A549 (cell line): ENCODE data around the gene KRT14. TPM values are rescaled to one million over a fixed set of nuclear protein-coding genes. Genes with fewer than 3 reads are reported as not detected.
"Not testable (repeated sequence)": the region's sequence is repeated elsewhere in the genome, so short reads cannot be mapped to it uniquely, and the experiment has no call there.

Experiments used
- ATAC-seq, 2 experiments: fragments of 200-7000 bp in 1 of 2; fragments of >200 bp in 1 of 2; cut with Nextera tagmentation in 1 of 2; cut with Tn5 transposase in 1 of 2; 3 replicates each; pipeline versions ENCODE4 v1.8.0 to v1.9.1; 2018 to 2020; ENCODE audit warnings: mild to moderate bottlenecking in 1 of 2, moderate library complexity in 1 of 2
- CTCF ChIA-PET: fragments of 300-600 bp; sonication (Branson Sonifier 250); formaldehyde crosslinking; extraction: SDS; loops from one replicate; lab custom pipeline; 2021; ENCODE audit warnings: antibody characterized with exemption, inconsistent platforms; lab: Yijun Ruan, JAX
- POLR2A ChIA-PET: fragments of 350-600 bp; formaldehyde crosslinking; extraction: SDS; loops from one replicate; lab custom pipeline; 2021; ENCODE audit warnings: antibody characterized with exemption, inconsistent platforms; lab: Yijun Ruan, JAX
- DNase-seq, 2 experiments: peaks; one replicate each; pipeline versions ENCODE4 v3.0.0 to v3.0.0-alpha.2; 2011 to 2016; ENCODE audit warnings: low read depth in 1 of 2, low spot score in 1 of 2
- FAIRE-seq: peaks from 2 replicates; lab custom pipeline; 2011; peaks lifted over from hg19 to GRCh38; lab: Jason Lieb, UNC
- H3K27ac ChIP-seq, 2 experiments: fragments of >200 bp; sonication (Bioruptor Twin); formaldehyde crosslinking; 3 replicates each; pipeline ENCODE4 v1.5.1; 2016 to 2017
- H3K4me1 ChIP-seq: fragments of >200 bp; sonication (Bioruptor Twin); formaldehyde crosslinking; 3 replicates; pipeline ENCODE4 v1.6.1; 2016
- H3K4me2 ChIP-seq: fragments of >200 bp; sonication (Bioruptor Twin); formaldehyde crosslinking; 3 replicates; pipeline ENCODE4 v1.6.1; 2016
- H3K4me3 ChIP-seq: fragments of >200 bp; sonication (Bioruptor Twin); formaldehyde crosslinking; 3 replicates; pipeline ENCODE4 v1.5.1; 2016
- H3K9me3 ChIP-seq: fragments of >200 bp; sonication (Bioruptor Twin); formaldehyde crosslinking; 3 replicates; pipeline ENCODE4 v1.6.1; 2016
- EHF ChIP-seq: fragments of 250-450 bp; sonication (Bioruptor Pico); IDR thresholded peaks from 2 replicates; pipeline ENCODE4 v1.5.0; 2020; ENCODE audit warnings: mild to moderate bottlenecking
- FOXS1 ChIP-seq: fragments of 250-450 bp; sonication (Bioruptor Pico); IDR thresholded peaks from 2 replicates; pipeline ENCODE4 v1.5.0; 2020; ENCODE audit warnings: mild to moderate bottlenecking, moderate library complexity
- HOXA7 ChIP-seq: fragments of 250-450 bp; sonication (Bioruptor Pico); IDR thresholded peaks from 2 replicates; pipeline ENCODE4 v1.5.0; 2020; ENCODE audit warnings: mild to moderate bottlenecking, moderate library complexity
- JUN ChIP-seq, 2 experiments: fragments of >200 bp; sonication (Bioruptor Twin); formaldehyde crosslinking; IDR thresholded peaks; 2 replicates in 1 of 2; 3 replicates in 1 of 2; pipeline ENCODE4 v1.6.1; 2016 to 2017
- KDM1A ChIP-seq: fragments of 200-600 bp; sonication (generic); IDR thresholded peaks from 2 replicates; pipeline ENCODE4 v1.6.1; 2016; ENCODE audit warnings: low read depth, mild to moderate bottlenecking
- MAFK ChIP-seq: fragments of 450-650 bp; IDR thresholded peaks from 2 replicates; pipeline ENCODE4 v1.6.1; 2014; ENCODE audit not compliant: partially characterized antibody
- MYC ChIP-seq: IDR thresholded peaks from 2 replicates; pipeline ENCODE4 v1.6.1; 2012; ENCODE audit warnings: mild to moderate bottlenecking, inconsistent platforms, low read length, improper control_type of control experiment, borderline replicate concordance
- NR3C1 ChIP-seq: fragments of >200 bp; sonication (Bioruptor Twin); formaldehyde crosslinking; IDR thresholded peaks from 3 replicates; pipeline ENCODE4 v1.6.1; 2017
- TP53 ChIP-seq: fragments of 250-450 bp; sonication (Bioruptor Pico); IDR thresholded peaks from 2 replicates; pipeline ENCODE4 v1.5.0; 2021; ENCODE audit warnings: mild to moderate bottlenecking, moderate library complexity
- ZFP36 ChIP-seq: fragments of 450-650 bp; IDR thresholded peaks from 2 replicates; pipeline ENCODE4 v1.6.1; 2014; ENCODE audit warnings: borderline replicate concordance; ENCODE audit not compliant: partially characterized antibody
- ZNF302 ChIP-seq: fragments of 250-450 bp; sonication (Bioruptor Pico); IDR thresholded peaks from 2 replicates; pipeline ENCODE4 v1.9.0; 2021; ENCODE audit warnings: inconsistent platforms, mild to moderate bottlenecking, moderate library complexity
- WGBS: methylation state at CpG from one replicate; pipeline ENCODE4 v1.1.6; 2017; ENCODE audit errors: missing lambda C conversion rate; 5-methylcytosine and 5-hydroxymethylcytosine counted together
- polyA plus RNA-seq, 4 experiments: library from polyadenylated mRNA; depleted of rRNA in 3 of 4; stranded (reverse); fragments of >200 nt; fragmentation: RNase III in 1 of 4; extraction: RNeasy Plus Mini Kit Qiagen cat#74134 plus additional on column Dnase treatment in 1 of 4; gene quantifications; 2 replicates in 3 of 4; 3 replicates in 1 of 4; pipeline ENCODE4 v1.2.3, GENCODE V29; 2011 to 2017
- TF ChIP-seq, protein P1 (sequence below): fragments of 200-600 bp; sonication (generic); IDR thresholded peaks from 2 replicates; pipeline ENCODE4 v1.6.1; 2016; ENCODE audit warnings: antibody characterized with exemption, mild to moderate bottlenecking, moderate library complexity
- TF ChIP-seq, protein P2 (sequence below): fragments of >200 bp; sonication (Bioruptor Twin); formaldehyde crosslinking; IDR thresholded peaks from 3 replicates; pipeline ENCODE4 v1.6.1; 2016
- TF ChIP-seq, protein P3 (sequence below): IDR thresholded peaks from 2 replicates; pipeline ENCODE4 v1.6.1; 2012
- TF ChIP-seq, protein P4 (sequence below): fragments of 150-350 bp; IDR thresholded peaks from 2 replicates; pipeline ENCODE4 v1.6.1; 2014; ENCODE audit warnings: low read depth, mild to moderate bottlenecking, low read length
- TF ChIP-seq, protein P5 (sequence below): fragments of 250-450 bp; sonication (Bioruptor Pico); IDR thresholded peaks from 2 replicates; pipeline ENCODE4 v1.5.0; 2021; ENCODE audit warnings: mild to moderate bottlenecking, moderate library complexity, borderline replicate concordance
- TF ChIP-seq, protein P6 (sequence below): fragments of 250-450 bp; sonication (Bioruptor Pico); IDR thresholded peaks from 2 replicates; pipeline ENCODE4 v1.5.0; 2020; ENCODE audit warnings: low read depth, mild to moderate bottlenecking, moderate library complexity

KRT14 gene
- polyA plus RNA-seq, 2 of the 4 experiments (the other 2 are of a cell fraction), result 0.04 to 0.10 TPM

DNA sequence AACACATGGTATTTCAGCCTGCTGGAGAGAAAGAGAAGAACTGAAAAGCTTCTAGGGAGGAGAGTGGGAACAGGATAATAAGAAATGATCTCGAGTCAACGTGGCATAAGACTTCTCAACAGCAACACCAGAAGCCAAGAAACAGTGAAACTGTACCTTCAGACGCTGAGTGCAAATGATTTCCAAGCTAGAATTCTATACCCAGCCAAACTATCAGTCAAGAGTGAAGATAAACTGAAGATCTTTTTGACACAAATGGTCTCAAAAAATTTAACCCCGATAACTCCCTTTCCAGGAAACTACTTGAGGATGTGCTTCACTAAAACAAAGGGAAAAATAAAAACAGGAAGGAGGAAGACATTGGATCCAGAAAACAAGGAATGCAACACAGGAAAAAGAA, 20.2 kb upstream of the KRT14 start:
- H3K27ac ChIP-seq, POLR2A ChIA-PET, H3K4me3 ChIP-seq, H3K4me1 ChIP-seq, H3K4me2 ChIP-seq, ATAC-seq, FAIRE-seq, DNase-seq: not testable (repeated sequence)
- 11% methylated on average over 4 of the region's 4 CpGs for WGBS
- TF ChIP-seq KDM1A, result peak; percentile 14; the same call in 1 of the 2 replicates
- H3K9me3 ChIP-seq, result peaks cover 23% of the 10 kb centered on the region
- CTCF ChIA-PET, result interaction anchor here (1.1 to 5.3 kb wide), 4 partner anchors 41 to 61 kb away, joined by 4 to 28 read pairs (median 8); no protein-coding TSS in a partner anchor

DNA sequence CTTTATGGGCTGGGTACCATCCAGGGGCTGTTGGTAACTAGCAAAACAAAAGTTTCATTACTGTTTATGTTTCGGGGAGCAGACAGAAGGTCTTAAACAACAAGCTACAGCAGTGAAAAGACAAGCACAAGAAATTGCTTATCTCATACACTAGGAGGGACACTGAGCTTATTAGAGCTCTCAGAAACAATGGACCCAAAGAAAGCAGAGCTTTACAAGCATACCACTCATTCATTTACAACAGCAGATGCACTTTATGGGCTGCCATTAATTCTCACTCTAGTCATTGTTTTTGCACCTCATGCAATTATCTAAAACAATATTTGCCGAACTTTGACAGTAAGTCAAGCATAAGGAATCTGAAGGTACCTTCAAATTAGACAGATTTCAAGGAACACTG, 15.8 kb upstream of the KRT14 start:
- TF ChIP-seq, protein P1, sequence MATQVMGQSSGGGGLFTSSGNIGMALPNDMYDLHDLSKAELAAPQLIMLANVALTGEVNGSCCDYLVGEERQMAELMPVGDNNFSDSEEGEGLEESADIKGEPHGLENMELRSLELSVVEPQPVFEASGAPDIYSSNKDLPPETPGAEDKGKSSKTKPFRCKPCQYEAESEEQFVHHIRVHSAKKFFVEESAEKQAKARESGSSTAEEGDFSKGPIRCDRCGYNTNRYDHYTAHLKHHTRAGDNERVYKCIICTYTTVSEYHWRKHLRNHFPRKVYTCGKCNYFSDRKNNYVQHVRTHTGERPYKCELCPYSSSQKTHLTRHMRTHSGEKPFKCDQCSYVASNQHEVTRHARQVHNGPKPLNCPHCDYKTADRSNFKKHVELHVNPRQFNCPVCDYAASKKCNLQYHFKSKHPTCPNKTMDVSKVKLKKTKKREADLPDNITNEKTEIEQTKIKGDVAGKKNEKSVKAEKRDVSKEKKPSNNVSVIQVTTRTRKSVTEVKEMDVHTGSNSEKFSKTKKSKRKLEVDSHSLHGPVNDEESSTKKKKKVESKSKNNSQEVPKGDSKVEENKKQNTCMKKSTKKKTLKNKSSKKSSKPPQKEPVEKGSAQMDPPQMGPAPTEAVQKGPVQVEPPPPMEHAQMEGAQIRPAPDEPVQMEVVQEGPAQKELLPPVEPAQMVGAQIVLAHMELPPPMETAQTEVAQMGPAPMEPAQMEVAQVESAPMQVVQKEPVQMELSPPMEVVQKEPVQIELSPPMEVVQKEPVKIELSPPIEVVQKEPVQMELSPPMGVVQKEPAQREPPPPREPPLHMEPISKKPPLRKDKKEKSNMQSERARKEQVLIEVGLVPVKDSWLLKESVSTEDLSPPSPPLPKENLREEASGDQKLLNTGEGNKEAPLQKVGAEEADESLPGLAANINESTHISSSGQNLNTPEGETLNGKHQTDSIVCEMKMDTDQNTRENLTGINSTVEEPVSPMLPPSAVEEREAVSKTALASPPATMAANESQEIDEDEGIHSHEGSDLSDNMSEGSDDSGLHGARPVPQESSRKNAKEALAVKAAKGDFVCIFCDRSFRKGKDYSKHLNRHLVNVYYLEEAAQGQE, result no peak
- H3K4me2 ChIP-seq, result no peak overlapping the region
- H3K27ac ChIP-seq, result no peak overlapping the region
- CTCF ChIA-PET, result interaction anchor here (0.9 to 2.8 kb wide), 9 partner anchors 8 to 987 kb away, joined by 3 to 15 read pairs (median 4); no protein-coding TSS in a partner anchor
- POLR2A ChIA-PET, result interaction anchor here (1.1 kb wide), 1 partner anchor 86 kb away, joined by 3 read pairs; no protein-coding TSS in a partner anchor
- DNase-seq (no peak), ATAC-seq (peak; percentile 44 to 65; a peak in 4 of 6 replicates), FAIRE-seq (no peak)
- H3K4me3 ChIP-seq, result no peak overlapping the region
- peaks cover 20% of the 10 kb centered on the region for H3K9me3 ChIP-seq
- H3K4me1 ChIP-seq, result no peaks in the 10 kb centered on the region
- 50% methylated on average over 2 of the region's 2 CpGs for WGBS

DNA sequence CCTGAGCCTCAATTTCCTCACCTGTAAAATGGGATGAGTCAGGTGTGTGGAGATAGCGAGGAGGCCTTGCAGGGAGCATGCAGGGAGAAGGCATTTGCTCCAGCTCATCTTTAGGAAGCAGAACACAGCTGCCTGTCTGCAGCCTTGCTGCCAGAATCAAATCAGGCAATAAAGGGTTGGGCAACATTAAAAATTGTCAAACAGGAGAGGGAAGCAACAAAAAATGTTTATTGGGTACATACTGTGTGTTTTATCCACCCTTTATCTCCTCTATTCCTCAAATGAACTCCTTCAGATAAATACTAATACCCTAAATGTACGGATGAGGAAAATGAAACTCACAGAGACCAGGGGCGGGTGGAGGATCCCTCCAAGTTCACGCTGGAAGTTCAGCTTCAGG, 13.6 kb upstream of the KRT14 start:
- Histone ChIP-seq H3K27ac (no peak overlapping the region), H3K9me3 (no peaks in the 10 kb centered on the region), H3K4me2 (no peak overlapping the region), H3K4me3 (no peak overlapping the region), H3K4me1 (no peaks in the 10 kb centered on the region)
- FAIRE-seq (no peak), ATAC-seq (no peak), DNase-seq (no peak)
- WGBS, result 64% methylated on average over 4 of the region's 4 CpGs
- ChIA-PET POLR2A (interaction anchor here (0.9 kb wide), 1 partner anchor 88 kb away, joined by 3 read pairs; no protein-coding TSS in a partner anchor), CTCF (interaction anchor here (1.2 to 1.8 kb wide), 2 partner anchors 48 to 52 kb away, joined by 4 to 6 read pairs; no protein-coding TSS in a partner anchor)
- TF ChIP-seq, protein P2, sequence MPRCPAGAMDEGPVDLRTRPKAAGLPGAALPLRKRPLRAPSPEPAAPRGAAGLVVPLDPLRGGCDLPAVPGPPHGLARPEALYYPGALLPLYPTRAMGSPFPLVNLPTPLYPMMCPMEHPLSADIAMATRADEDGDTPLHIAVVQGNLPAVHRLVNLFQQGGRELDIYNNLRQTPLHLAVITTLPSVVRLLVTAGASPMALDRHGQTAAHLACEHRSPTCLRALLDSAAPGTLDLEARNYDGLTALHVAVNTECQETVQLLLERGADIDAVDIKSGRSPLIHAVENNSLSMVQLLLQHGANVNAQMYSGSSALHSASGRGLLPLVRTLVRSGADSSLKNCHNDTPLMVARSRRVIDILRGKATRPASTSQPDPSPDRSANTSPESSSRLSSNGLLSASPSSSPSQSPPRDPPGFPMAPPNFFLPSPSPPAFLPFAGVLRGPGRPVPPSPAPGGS, result no peak
- TF ChIP-seq ZNF302 (no peak), NR3C1 (no peak), MYC (no peak), EHF (no peak), TP53 (CRISPR knock-in tag) (no peak), MAFK (no peak), FOXS1 (no peak), HOXA7 (no peak), JUN (IDR thresholded peaks at IDR 0.05) (no peak), ZFP36 (no peak)
- TF ChIP-seq, protein P3, sequence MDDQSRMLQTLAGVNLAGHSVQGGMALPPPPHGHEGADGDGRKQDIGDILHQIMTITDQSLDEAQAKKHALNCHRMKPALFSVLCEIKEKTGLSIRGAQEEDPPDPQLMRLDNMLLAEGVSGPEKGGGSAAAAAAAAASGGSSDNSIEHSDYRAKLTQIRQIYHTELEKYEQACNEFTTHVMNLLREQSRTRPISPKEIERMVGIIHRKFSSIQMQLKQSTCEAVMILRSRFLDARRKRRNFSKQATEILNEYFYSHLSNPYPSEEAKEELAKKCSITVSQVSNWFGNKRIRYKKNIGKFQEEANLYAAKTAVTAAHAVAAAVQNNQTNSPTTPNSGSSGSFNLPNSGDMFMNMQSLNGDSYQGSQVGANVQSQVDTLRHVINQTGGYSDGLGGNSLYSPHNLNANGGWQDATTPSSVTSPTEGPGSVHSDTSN, result no peak
- TF ChIP-seq, protein P4, sequence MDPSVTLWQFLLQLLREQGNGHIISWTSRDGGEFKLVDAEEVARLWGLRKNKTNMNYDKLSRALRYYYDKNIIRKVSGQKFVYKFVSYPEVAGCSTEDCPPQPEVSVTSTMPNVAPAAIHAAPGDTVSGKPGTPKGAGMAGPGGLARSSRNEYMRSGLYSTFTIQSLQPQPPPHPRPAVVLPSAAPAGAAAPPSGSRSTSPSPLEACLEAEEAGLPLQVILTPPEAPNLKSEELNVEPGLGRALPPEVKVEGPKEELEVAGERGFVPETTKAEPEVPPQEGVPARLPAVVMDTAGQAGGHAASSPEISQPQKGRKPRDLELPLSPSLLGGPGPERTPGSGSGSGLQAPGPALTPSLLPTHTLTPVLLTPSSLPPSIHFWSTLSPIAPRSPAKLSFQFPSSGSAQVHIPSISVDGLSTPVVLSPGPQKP, result no peak
- TF ChIP-seq, protein P5, sequence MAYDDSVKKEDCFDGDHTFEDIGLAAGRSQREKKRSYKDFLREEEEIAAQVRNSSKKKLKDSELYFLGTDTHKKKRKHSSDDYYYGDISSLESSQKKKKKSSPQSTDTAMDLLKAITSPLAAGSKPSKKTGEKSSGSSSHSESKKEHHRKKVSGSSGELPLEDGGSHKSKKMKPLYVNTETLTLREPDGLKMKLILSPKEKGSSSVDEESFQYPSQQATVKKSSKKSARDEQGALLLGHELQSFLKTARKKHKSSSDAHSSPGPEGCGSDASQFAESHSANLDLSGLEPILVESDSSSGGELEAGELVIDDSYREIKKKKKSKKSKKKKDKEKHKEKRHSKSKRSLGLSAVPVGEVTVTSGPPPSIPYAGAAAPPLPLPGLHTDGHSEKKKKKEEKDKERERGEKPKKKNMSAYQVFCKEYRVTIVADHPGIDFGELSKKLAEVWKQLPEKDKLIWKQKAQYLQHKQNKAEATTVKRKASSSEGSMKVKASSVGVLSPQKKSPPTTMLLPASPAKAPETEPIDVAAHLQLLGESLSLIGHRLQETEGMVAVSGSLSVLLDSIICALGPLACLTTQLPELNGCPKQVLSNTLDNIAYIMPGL (CRISPR knock-in tag), result no peak
- TF ChIP-seq, protein P6, sequence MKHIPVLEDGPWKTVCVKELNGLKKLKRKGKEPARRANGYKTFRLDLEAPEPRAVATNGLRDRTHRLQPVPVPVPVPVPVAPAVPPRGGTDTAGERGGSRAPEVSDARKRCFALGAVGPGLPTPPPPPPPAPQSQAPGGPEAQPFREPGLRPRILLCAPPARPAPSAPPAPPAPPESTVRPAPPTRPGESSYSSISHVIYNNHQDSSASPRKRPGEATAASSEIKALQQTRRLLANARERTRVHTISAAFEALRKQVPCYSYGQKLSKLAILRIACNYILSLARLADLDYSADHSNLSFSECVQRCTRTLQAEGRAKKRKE, result no peak
- TF ChIP-seq, protein P1, result no peak
